ENCODE measurements around the gene OTOP3.

DNA sequence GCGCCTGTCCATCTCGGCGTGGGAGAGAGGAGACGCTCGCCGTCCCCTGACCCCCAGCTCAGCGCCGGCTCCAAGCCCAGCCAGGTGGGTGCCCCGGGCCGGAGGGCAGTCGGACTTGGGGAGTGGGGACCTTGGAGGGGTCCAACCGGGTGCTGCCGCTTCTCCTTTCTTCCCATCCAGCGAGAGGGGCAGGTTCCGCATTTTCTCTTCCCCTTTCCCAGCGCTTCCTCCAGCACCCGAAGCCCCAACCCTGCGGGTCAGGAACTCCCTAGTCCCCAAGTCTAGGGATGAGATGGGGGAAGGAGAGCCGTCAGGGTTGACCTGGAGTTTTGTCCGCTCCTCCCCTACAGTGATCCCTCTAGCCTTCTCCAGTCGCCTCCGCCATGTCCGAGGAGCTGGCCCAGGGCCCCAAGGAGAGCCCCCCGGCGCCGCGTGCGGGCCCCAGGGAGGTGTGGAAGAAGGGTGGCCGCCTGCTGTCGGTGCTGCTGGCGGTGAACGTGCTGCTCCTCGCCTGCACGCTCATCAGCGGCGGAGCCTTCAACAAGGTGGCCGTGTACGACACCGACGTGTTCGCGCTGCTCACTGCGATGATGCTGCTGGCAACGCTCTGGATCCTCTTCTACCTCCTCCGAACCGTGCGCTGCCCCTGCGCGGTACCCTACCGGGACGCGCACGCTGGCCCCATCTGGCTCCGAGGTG, 11.3 kb upstream of the OTOP3 start, which contains the start of gene OTOP2:
- TF ChIP-seq, protein P1, sequence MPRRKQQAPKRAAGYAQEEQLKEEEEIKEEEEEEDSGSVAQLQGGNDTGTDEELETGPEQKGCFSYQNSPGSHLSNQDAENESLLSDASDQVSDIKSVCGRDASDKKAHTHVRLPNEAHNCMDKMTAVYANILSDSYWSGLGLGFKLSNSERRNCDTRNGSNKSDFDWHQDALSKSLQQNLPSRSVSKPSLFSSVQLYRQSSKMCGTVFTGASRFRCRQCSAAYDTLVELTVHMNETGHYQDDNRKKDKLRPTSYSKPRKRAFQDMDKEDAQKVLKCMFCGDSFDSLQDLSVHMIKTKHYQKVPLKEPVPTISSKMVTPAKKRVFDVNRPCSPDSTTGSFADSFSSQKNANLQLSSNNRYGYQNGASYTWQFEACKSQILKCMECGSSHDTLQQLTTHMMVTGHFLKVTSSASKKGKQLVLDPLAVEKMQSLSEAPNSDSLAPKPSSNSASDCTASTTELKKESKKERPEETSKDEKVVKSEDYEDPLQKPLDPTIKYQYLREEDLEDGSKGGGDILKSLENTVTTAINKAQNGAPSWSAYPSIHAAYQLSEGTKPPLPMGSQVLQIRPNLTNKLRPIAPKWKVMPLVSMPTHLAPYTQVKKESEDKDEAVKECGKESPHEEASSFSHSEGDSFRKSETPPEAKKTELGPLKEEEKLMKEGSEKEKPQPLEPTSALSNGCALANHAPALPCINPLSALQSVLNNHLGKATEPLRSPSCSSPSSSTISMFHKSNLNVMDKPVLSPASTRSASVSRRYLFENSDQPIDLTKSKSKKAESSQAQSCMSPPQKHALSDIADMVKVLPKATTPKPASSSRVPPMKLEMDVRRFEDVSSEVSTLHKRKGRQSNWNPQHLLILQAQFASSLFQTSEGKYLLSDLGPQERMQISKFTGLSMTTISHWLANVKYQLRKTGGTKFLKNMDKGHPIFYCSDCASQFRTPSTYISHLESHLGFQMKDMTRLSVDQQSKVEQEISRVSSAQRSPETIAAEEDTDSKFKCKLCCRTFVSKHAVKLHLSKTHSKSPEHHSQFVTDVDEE (CRISPR knock-in tag; IDR thresholded peaks at IDR 0.05): no peak
- TF ChIP-seq, protein P2, sequence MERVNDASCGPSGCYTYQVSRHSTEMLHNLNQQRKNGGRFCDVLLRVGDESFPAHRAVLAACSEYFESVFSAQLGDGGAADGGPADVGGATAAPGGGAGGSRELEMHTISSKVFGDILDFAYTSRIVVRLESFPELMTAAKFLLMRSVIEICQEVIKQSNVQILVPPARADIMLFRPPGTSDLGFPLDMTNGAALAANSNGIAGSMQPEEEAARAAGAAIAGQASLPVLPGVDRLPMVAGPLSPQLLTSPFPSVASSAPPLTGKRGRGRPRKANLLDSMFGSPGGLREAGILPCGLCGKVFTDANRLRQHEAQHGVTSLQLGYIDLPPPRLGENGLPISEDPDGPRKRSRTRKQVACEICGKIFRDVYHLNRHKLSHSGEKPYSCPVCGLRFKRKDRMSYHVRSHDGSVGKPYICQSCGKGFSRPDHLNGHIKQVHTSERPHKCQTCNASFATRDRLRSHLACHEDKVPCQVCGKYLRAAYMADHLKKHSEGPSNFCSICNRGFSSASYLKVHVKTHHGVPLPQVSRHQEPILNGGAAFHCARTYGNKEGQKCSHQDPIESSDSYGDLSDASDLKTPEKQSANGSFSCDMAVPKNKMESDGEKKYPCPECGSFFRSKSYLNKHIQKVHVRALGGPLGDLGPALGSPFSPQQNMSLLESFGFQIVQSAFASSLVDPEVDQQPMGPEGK (CRISPR knock-in tag; IDR thresholded peaks at IDR 0.05; ENCODE audit: borderline replicate concordance): no peak
- TF ChIP-seq ZFP3 (CRISPR knock-in tag; IDR thresholded peaks at IDR 0.05) (no peak), SNAI2 (CRISPR knock-in tag; IDR thresholded peaks at IDR 0.05) (no peak), RARB (CRISPR knock-in tag; IDR thresholded peaks at IDR 0.05) (no peak), OSR1 (CRISPR knock-in tag; IDR thresholded peaks at IDR 0.05) (no peak), TOX (CRISPR knock-in tag; IDR thresholded peaks at IDR 0.05; ENCODE audit: borderline replicate concordance) (no peak), ARNTL (CRISPR knock-in tag; IDR thresholded peaks at IDR 0.05; ENCODE audit: borderline replicate concordance, low read depth) (no peak), TCF4 (CRISPR knock-in tag; IDR thresholded peaks at IDR 0.05; ENCODE audit: borderline replicate concordance) (no peak), GLIS3 (CRISPR knock-in tag; IDR thresholded peaks at IDR 0.05) (no peak)
- TF ChIP-seq, protein P3, sequence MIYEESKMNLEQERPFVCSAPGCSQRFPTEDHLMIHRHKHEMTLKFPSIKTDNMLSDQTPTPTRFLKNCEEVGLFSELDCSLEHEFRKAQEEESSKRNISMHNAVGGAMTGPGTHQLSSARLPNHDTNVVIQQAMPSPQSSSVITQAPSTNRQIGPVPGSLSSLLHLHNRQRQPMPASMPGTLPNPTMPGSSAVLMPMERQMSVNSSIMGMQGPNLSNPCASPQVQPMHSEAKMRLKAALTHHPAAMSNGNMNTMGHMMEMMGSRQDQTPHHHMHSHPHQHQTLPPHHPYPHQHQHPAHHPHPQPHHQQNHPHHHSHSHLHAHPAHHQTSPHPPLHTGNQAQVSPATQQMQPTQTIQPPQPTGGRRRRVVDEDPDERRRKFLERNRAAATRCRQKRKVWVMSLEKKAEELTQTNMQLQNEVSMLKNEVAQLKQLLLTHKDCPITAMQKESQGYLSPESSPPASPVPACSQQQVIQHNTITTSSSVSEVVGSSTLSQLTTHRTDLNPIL (CRISPR knock-in tag; IDR thresholded peaks at IDR 0.05; ENCODE audit: low read depth): no peak
